HepG2 (cell line): Measurements from ENCODE around the gene UTP4. TPM values are rescaled to one million over a fixed set of nuclear protein-coding genes. Genes with fewer than 3 reads are reported as not detected.

Source experiments
- ATF7 ChIP-seq, 2 experiments: fragments of 450-650 bp in 1 of 2; sonication (generic) in 1 of 2; formaldehyde crosslinking in 1 of 2; IDR thresholded peaks; 2 replicates each; pipeline versions ENCODE4 v1.4.0 to v1.6.1; 2016 to 2020; ENCODE audit warnings: antibody characterized with exemption in 1 of 2, mild to moderate bottlenecking in 1 of 2, missing genetic modification reagents in 1 of 2
- MATR3 ChIP-seq: sonication (generic); formaldehyde crosslinking; IDR thresholded peaks from 2 replicates; pipeline ENCODE4 v1.4.0; 2020; ENCODE audit warnings: missing genetic modification reagents
- RXRB ChIP-seq: IDR thresholded peaks from 2 replicates; pipeline ENCODE4 v1.6.1; 2016; ENCODE audit warnings: borderline replicate concordance, missing genetic modification reagents, missing compliant biosample characterization
- SMARCC2 ChIP-seq: fragments of 450-650 bp; IDR thresholded peaks from 2 replicates; pipeline ENCODE4 v1.6.1; 2017; ENCODE audit warnings: antibody characterized with exemption, mild to moderate bottlenecking
- SPEN ChIP-seq: sonication (generic); formaldehyde crosslinking; IDR thresholded peaks from 2 replicates; pipeline ENCODE4 v1.5.1; 2020; ENCODE audit warnings: low read depth, mild to moderate bottlenecking, missing genetic modification reagents
- ZNF17 ChIP-seq: sonication (generic); formaldehyde crosslinking; IDR thresholded peaks from 2 replicates; pipeline ENCODE4 v1.5.0; 2020; ENCODE audit warnings: mild to moderate bottlenecking, missing genetic modification reagents
- ZNF20 ChIP-seq: sonication (generic); formaldehyde crosslinking; IDR thresholded peaks from 2 replicates; pipeline ENCODE4 v1.4.0; 2020; ENCODE audit warnings: mild to moderate bottlenecking, moderate library complexity, missing genetic modification reagents
- ZNF441 ChIP-seq: sonication (generic); formaldehyde crosslinking; IDR thresholded peaks from 2 replicates; pipeline ENCODE4 v1.7.0; 2021; ENCODE audit warnings: missing genetic modification reagents, borderline replicate concordance
- ZNF777 ChIP-seq: sonication (generic); formaldehyde crosslinking; IDR thresholded peaks from 2 replicates; pipeline ENCODE4 v1.4.0; 2020; ENCODE audit warnings: missing genetic modification reagents
- polyA plus RNA-seq, 8 experiments: library from polyadenylated mRNA; depleted of rRNA in 3 of 8; stranded (reverse) in 7 of 8; unstranded in 1 of 8; fragments of >200 nt; fragmentation: Illumina TruSeq in 4 of 8; extraction: Trizol in 4 of 8; gene quantifications; 2 replicates each; pipeline versions ENCODE4 v1.2.1 to v1.2.3, GENCODE V29; 2011 to 2016; ENCODE audit warnings: low read depth in 4 of 8, missing spikeins in 1 of 8, mixed read lengths in 1 of 8; ENCODE audit not compliant: insufficient read depth in 1 of 8
- total RNA-seq, 5 experiments: library from RNA; depleted of rRNA; stranded (reverse); fragments of >200 nt; fragmentation: Illumina TruSeq; extraction: Trizol; gene quantifications; 2 replicates each; pipeline ENCODE4 v1.2.3, GENCODE V29; 2016; ENCODE audit warnings: low read depth in 1 of 5
- TF ChIP-seq, protein P1 (sequence below): sonication (generic); formaldehyde crosslinking; IDR thresholded peaks from 2 replicates; pipeline ENCODE4 v1.5.0; 2020; ENCODE audit warnings: mild to moderate bottlenecking, missing genetic modification reagents
- TF ChIP-seq, protein P2 (sequence below): sonication (generic); formaldehyde crosslinking; IDR thresholded peaks from 2 replicates; pipeline ENCODE4 v1.4.0; 2020; ENCODE audit warnings: mild to moderate bottlenecking, missing genetic modification reagents
- TF ChIP-seq, protein P3 (sequence below): sonication (generic); formaldehyde crosslinking; IDR thresholded peaks from 2 replicates; pipeline ENCODE4 v1.9.0; 2021; ENCODE audit warnings: missing genetic modification reagents, borderline replicate concordance
- TF ChIP-seq, protein P4 (sequence below): sonication (generic); formaldehyde crosslinking; IDR thresholded peaks from 2 replicates; pipeline ENCODE4 v1.8.1; 2023; ENCODE audit warnings: missing genetic modification reagents, inconsistent platforms, borderline replicate concordance

Gene UTP4
- total and polyA plus RNA-seq, 2 of the 13 experiments (the other 11 are each of a cell fraction or from before 2014, with no cell fraction given), result 30.0 to 85.8 TPM

DNA sequence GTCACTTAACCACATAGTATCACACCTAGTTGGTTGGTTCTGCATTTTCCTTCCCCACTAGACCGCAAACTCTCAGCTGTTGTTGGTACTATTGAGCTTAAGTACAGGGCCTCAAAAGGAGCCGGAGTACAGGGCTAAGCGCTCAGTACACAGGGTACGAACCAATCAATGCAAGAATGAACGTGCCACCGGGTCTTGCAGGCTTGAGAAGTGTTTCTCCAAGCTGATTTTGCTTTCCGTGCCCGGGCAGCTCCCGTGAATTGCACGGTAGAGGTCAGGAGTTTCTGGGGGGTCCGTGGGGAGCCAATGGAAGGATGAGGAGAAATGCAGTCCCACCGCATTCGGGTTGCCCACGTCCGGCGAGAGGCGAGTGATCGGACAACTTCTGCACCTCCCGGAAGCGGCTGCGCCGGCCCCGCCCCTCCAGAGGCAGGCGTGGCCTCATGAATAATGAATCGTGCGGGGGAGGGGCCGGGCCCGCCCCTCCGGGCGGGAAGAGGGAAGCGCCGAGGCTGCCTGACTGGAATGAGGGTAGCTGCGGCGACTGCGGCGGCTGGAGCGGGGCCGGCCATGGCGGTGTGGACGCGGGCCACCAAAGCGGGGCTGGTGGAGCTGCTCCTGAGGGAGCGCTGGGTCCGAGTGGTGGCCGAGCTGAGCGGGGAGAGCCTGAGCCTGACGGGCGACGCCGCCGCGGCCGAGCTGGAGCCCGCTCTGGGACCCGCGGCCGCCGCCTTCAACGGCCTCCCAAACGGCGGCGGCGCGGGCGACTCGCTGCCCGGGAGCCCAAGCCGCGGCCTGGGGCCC lies 54.4 kb downstream of the UTP4 start, which contains the start of gene SNTB2 (continued):
- TF ChIP-seq ZNF441 (CRISPR knock-in tag) (peak; percentile 93), RXRB (peak; percentile 60; the same call in 1 of the 2 replicates), MATR3 (CRISPR knock-in tag) (no peak), ZNF17 (CRISPR knock-in tag) (no peak), SPEN (CRISPR knock-in tag) (peak; percentile 58; the same call in 1 of the 2 replicates), ATF7 (IDR thresholded peaks at IDR 0.05) (no peak), ATF7 (CRISPR knock-in tag; IDR thresholded peaks at IDR 0.05) (no peak), SMARCC2 (no peak; the same call in 1 of the 2 replicates), ZNF777 (peak; percentile 58; the same call in 1 of the 2 replicates), ZNF20 (CRISPR knock-in tag) (no peak)
- TF ChIP-seq, protein P1, sequence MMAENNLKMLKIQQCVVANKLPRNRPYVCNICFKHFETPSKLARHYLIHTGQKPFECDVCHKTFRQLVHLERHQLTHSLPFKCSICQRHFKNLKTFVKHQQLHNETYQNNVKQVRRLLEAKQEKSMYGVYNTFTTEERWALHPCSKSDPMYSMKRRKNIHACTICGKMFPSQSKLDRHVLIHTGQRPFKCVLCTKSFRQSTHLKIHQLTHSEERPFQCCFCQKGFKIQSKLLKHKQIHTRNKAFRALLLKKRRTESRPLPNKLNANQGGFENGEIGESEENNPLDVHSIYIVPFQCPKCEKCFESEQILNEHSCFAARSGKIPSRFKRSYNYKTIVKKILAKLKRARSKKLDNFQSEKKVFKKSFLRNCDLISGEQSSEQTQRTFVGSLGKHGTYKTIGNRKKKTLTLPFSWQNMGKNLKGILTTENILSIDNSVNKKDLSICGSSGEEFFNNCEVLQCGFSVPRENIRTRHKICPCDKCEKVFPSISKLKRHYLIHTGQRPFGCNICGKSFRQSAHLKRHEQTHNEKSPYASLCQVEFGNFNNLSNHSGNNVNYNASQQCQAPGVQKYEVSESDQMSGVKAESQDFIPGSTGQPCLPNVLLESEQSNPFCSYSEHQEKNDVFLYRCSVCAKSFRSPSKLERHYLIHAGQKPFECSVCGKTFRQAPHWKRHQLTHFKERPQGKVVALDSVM (CRISPR knock-in tag), result peak; percentile 65
- TF ChIP-seq, protein P2, sequence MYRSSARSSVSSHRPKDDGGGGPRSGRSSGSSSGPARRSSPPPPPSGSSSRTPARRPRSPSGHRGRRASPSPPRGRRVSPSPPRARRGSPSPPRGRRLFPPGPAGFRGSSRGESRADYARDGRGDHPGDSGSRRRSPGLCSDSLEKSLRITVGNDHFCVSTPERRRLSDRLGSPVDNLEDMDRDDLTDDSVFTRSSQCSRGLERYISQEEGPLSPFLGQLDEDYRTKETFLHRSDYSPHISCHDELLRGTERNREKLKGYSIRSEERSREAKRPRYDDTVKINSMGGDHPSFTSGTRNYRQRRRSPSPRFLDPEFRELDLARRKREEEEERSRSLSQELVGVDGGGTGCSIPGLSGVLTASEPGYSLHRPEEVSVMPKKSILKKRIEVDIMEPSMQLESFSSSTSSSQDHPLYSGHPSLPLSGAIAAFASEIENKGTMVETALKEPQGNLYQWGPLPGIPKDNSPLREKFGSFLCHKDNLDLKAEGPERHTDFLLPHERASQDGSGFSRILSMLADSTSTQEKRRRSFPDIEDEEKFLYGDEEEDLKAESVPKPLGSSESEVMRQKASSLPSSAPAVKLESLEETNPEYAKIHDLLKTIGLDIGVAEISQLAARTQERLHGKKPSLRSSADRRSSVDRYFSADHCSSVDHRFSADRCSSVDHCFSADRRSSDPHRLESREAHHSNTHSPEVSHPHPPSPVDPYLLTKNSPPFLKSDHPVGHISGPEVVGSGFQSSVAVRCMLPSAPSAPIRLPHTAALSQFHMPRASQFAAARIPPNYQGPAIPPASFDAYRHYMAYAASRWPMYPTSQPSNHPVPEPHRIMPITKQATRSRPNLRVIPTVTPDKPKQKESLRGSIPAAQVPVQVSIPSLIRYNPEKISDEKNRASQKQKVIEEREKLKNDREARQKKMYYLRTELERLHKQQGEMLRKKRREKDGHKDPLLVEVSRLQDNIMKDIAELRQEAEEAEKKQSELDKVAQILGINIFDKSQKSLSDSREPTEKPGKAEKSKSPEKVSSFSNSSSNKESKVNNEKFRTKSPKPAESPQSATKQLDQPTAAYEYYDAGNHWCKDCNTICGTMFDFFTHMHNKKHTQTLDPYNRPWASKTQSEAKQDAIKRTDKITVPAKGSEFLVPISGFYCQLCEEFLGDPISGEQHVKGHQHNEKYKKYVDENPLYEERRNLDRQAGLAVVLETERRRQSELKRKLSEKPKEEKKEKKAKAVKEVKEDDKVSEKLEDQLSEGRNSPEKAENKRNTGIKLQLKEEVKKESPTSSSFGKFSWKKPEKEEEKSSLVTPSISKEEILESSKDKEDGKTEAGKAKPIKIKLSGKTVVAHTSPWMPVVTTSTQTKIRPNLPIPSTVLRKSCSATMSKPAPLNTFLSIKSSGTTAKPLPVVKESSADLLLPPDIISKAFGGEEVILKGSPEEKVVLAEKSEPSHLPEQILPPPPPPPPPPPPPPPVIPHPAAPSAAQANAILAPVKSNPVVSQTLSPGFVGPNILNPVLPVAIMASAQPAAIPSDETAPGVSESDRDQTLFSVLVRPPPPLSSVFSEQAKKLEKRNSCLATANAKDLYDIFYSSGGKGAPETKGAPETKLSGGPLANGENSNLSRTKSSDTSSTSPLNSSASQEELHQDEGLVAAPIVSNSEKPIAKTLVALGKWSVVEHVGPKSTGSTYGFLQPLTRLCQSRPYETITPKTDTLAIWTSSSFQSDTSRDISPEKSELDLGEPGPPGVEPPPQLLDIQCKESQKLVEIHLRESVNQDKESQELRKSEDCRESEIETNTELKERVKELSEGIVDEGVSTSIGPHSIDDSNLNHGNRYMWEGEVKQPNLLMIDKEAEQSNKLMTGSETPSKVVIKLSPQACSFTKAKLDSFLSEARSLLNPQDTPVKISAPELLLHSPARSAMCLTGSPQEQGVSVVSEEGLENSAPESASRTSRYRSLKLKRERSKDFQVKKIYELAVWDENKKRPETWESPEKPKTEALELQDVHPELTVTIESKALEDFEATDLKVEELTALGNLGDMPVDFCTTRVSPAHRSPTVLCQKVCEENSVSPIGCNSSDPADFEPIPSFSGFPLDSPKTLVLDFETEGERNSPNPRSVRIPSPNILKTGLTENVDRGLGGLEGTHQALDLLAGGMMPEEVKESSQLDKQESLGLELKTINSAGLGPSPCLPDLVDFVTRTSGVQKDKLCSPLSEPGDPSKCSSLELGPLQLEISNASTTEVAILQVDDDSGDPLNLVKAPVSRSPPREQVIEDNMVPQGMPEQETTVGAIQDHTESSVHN (CRISPR knock-in tag), result 0 out of 2 replicates have a peak, but pooled peaks have one; percentile 64
- TF ChIP-seq, protein P3, sequence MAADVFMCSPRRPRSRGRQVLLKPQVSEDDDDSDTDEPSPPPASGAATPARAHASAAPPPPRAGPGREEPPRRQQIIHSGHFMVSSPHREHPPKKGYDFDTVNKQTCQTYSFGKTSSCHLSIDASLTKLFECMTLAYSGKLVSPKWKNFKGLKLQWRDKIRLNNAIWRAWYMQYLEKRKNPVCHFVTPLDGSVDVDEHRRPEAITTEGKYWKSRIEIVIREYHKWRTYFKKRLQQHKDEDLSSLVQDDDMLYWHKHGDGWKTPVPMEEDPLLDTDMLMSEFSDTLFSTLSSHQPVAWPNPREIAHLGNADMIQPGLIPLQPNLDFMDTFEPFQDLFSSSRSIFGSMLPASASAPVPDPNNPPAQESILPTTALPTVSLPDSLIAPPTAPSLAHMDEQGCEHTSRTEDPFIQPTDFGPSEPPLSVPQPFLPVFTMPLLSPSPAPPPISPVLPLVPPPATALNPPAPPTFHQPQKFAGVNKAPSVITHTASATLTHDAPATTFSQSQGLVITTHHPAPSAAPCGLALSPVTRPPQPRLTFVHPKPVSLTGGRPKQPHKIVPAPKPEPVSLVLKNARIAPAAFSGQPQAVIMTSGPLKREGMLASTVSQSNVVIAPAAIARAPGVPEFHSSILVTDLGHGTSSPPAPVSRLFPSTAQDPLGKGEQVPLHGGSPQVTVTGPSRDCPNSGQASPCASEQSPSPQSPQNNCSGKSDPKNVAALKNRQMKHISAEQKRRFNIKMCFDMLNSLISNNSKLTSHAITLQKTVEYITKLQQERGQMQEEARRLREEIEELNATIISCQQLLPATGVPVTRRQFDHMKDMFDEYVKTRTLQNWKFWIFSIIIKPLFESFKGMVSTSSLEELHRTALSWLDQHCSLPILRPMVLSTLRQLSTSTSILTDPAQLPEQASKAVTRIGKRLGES (CRISPR knock-in tag), result peak; percentile 57; the same call in 1 of the 2 replicates
- TF ChIP-seq, protein P4, sequence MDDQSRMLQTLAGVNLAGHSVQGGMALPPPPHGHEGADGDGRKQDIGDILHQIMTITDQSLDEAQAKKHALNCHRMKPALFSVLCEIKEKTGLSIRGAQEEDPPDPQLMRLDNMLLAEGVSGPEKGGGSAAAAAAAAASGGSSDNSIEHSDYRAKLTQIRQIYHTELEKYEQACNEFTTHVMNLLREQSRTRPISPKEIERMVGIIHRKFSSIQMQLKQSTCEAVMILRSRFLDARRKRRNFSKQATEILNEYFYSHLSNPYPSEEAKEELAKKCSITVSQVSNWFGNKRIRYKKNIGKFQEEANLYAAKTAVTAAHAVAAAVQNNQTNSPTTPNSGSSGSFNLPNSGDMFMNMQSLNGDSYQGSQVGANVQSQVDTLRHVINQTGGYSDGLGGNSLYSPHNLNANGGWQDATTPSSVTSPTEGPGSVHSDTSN (CRISPR knock-in tag), result peak; percentile 51; the same call in 1 of the 2 replicates
